Transverse colon (tissue), 3 donors: ENCODE data around the gene LCN2.

Source experiments
- EP300 ChIP-seq: sonication (generic); formaldehyde crosslinking; IDR thresholded peaks from one replicate; pipeline ENCODE4 v1.6.1; 2017; ENCODE audit warnings: antibody characterized with exemption, low read depth
- TF ChIP-seq, protein P1 (sequence below), 5 experiments: fragments of 200-600 bp in 3 of 5; fragments of 450-650 bp in 2 of 5; sonication (generic) in 3 of 5; IDR thresholded peaks; 1 replicate in 2 of 5; 2 replicates in 3 of 5; pipeline ENCODE4 v1.5.1; 2016 to 2017; ENCODE audit warnings: antibody characterized with exemption in 5 of 5, inconsistent platforms in 3 of 5, mild to moderate bottlenecking in 2 of 5, moderate library complexity in 1 of 5

- TF ChIP-seq, protein P1, sequence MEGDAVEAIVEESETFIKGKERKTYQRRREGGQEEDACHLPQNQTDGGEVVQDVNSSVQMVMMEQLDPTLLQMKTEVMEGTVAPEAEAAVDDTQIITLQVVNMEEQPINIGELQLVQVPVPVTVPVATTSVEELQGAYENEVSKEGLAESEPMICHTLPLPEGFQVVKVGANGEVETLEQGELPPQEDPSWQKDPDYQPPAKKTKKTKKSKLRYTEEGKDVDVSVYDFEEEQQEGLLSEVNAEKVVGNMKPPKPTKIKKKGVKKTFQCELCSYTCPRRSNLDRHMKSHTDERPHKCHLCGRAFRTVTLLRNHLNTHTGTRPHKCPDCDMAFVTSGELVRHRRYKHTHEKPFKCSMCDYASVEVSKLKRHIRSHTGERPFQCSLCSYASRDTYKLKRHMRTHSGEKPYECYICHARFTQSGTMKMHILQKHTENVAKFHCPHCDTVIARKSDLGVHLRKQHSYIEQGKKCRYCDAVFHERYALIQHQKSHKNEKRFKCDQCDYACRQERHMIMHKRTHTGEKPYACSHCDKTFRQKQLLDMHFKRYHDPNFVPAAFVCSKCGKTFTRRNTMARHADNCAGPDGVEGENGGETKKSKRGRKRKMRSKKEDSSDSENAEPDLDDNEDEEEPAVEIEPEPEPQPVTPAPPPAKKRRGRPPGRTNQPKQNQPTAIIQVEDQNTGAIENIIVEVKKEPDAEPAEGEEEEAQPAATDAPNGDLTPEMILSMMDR (IDR thresholded peaks at IDR 0.05), result no peak
- no peak for TF ChIP-seq EP300
Observed at GRCh38 chr9:128166169-128166568, 16.9 kb downstream of the LCN2 start.
